ENCODE results near the gene HNF1B.

Gene HNF1B

GRCh38 chr17:37710344-37710886 lies 34.4 kb downstream of the HNF1B start:
- DNase-seq (ENCODE audit: low read depth): peak; percentile 95
- no peak for TF ChIP-seq CTCF (IDR thresholded peaks at IDR 0.05; ENCODE audit: control insufficient read depth, extremely low read depth, insufficient read depth)
- H3K4me3 ChIP-seq (ENCODE audit: low read depth, low read length): no peak overlapping the region

GRCh38 chr17:37708616-37709212 lies 36.1 kb downstream of the HNF1B start:
- no peak for TF ChIP-seq CTCF (IDR thresholded peaks at IDR 0.05; ENCODE audit: control insufficient read depth, extremely low read depth, insufficient read depth)
- DNase-seq (ENCODE audit: low read depth): no peak
- H3K4me3 ChIP-seq (ENCODE audit: low read depth, low read length): no peak overlapping the region

- no peak for TF ChIP-seq CTCF (IDR thresholded peaks at IDR 0.05; ENCODE audit: control insufficient read depth, extremely low read depth, insufficient read depth)
- H3K4me3 ChIP-seq (ENCODE audit: low read depth, low read length): no peak overlapping the region
- no peak for DNase-seq (ENCODE audit: low read depth)
These were observed 36.7 kb downstream of the HNF1B start for GRCh38 chr17:37708008-37708615.

- DNase-seq (ENCODE audit: low read depth): no peak
- no peak overlapping the region for H3K4me3 ChIP-seq (ENCODE audit: low read depth, low read length)
- TF ChIP-seq CTCF (IDR thresholded peaks at IDR 0.05; ENCODE audit: control insufficient read depth, extremely low read depth, insufficient read depth): no peak
These were observed 38.4 kb downstream of the HNF1B start for GRCh38 chr17:37706446-37706845.

- DNase-seq (ENCODE audit: low read depth): no peak
- no peak overlapping the region for H3K4me3 ChIP-seq (ENCODE audit: low read depth, low read length)
- TF ChIP-seq CTCF (IDR thresholded peaks at IDR 0.05; ENCODE audit: control insufficient read depth, extremely low read depth, insufficient read depth): no peak
These were observed 42.3 kb downstream of the HNF1B start for GRCh38 chr17:37702598-37702997.

- peak; percentile 91 for TF ChIP-seq CTCF (IDR thresholded peaks at IDR 0.05; ENCODE audit: control insufficient read depth, extremely low read depth, insufficient read depth)
- H3K4me3 ChIP-seq (ENCODE audit: low read depth, low read length): no peak overlapping the region
- no peak for DNase-seq (ENCODE audit: low read depth)
These were observed 43.4 kb downstream of the HNF1B start for GRCh38 chr17:37701496-37701898.

Data from LNCaP clone FGC (cell line).